Measurements from ENCODE around the gene CD209.
"Not testable (repeated sequence)": the region's sequence is repeated elsewhere in the genome, so short reads cannot be mapped to it uniquely, and the experiment has no call there.

The CD209 gene, protein sequence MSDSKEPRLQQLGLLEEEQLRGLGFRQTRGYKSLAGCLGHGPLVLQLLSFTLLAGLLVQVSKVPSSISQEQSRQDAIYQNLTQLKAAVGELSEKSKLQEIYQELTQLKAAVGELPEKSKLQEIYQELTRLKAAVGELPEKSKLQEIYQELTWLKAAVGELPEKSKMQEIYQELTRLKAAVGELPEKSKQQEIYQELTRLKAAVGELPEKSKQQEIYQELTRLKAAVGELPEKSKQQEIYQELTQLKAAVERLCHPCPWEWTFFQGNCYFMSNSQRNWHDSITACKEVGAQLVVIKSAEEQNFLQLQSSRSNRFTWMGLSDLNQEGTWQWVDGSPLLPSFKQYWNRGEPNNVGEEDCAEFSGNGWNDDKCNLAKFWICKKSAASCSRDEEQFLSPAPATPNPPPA

GRCh38 chr19:7746903-7747884 lies at the start of gene CD209:
Gene CD209 (minus strand): TSS chr19:7747534. CDS start chr19:7747511, 23 bp downstream.
- DNase-seq (ENCODE audit: low read depth in 1 of 2, low spot score in 1 of 2), result no peak

- DNase-seq (ENCODE audit: low read depth in 1 of 2, low spot score in 1 of 2), result no peak
These were observed 48.3 kb upstream of the CD209 start for GRCh38 chr19:7795555-7796161.

DNA sequence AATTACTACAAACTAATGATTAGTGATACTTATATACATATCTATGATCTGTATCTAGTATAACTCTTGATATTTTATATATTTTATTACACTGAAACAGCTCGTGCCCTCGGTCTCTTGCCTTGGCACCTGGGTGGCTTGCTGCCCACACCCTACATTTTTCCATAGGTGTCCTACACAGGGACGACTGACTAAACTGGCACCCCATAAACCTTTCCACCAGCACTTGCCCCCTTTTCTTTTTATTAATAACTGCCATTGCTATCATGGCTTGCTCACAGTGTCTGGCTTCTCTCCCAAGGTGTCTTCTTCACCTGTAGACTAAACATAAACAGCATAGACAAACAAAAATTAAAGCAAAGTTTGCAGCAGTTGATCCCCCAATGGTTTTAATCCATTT lies 46.2 kb upstream of the CD209 start:
- DNase-seq (ENCODE audit: low read depth in 1 of 2, low spot score in 1 of 2), result no peak

DNA sequence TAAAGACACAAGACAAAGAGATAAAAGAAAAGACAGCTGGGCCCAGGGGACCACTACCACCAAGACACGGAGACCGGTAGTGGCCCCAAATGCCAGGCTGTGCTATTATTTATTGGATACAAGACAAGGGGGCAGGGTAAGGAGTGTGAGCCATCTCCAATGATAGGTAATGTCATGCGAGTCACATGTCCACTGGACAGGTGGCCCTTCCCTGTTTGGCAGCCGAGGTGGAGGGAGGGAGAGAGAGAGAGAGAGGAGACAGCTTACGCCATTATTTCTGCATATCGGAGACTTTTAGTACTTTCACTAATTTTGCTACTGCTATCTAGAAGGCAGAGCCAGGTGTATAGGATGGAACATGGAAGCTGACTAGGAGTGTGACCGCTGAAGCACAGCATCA lies 45.4 kb upstream of the CD209 start:
- not testable (repeated sequence) for DNase-seq (ENCODE audit: low read depth in 1 of 2, low spot score in 1 of 2)

GRCh38 chr19:7792281-7792680 lies 44.9 kb upstream of the CD209 start:
- no peak for DNase-seq (ENCODE audit: low read depth in 1 of 2, low spot score in 1 of 2)

DNA sequence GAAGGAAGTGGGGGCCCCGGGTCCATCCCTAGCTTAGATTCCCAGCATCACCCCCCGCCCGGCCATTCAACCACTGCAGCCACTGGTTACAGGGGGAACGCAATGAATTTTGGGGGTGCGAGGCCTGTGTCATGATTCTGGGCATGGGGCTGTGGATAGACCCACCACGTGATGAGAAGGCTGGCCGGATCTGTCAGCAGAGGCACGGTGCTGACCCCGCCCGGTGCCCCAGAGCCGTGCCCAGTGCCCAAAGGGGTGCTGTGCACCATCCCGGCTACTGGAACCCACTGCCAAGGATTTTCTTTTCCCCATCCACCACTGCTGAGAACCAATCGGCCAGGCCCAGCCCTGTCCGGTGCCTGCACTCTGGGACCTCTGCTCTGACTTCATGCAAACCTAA lies 43.1 kb upstream of the CD209 start:
- DNase-seq (ENCODE audit: low read depth in 1 of 2, low spot score in 1 of 2), result no peak

DNA sequence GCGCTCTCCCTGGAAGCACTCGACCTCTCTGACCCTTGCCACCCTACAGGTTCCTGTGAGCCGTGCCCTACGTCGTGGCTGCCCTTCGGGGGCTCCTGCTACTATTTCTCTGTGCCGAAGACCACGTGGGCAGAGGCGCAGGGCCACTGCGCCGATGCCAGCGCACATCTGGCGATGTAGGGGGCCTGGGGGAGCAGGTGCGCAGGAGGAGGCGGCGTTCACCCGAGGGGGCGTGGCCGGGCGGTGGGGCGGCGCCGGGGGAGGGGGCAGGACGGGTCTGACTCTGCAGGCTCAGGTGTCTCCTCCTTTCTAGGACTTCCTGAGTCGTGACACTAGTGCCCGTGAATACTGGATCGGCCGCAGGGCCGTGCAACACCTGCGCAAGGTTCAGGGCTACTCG lies 42.1 kb upstream of the CD209 start:
- no peak for DNase-seq (ENCODE audit: low read depth in 1 of 2, low spot score in 1 of 2)

DNA sequence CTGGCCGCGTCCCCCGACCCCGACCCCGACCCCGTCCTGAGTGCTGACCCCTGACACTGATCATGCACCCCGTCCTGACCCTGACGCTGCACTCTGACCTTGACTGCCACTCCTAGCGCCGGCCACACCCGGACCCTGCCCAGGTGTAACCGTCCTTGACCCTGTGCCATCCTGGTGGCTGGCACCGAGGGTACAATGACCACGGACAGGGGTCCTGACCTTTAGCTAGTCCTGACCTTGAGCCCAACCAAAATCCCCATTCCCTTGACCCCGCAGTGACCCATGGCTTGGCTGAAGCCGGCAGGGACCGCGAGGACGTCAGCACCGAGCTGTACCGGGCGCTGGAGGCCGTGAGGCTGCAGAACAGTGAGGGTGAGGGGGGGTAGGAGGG lies 41.6 kb upstream of the CD209 start:
- DNase-seq (ENCODE audit: low read depth in 1 of 2, low spot score in 1 of 2), result no peak

DNA sequence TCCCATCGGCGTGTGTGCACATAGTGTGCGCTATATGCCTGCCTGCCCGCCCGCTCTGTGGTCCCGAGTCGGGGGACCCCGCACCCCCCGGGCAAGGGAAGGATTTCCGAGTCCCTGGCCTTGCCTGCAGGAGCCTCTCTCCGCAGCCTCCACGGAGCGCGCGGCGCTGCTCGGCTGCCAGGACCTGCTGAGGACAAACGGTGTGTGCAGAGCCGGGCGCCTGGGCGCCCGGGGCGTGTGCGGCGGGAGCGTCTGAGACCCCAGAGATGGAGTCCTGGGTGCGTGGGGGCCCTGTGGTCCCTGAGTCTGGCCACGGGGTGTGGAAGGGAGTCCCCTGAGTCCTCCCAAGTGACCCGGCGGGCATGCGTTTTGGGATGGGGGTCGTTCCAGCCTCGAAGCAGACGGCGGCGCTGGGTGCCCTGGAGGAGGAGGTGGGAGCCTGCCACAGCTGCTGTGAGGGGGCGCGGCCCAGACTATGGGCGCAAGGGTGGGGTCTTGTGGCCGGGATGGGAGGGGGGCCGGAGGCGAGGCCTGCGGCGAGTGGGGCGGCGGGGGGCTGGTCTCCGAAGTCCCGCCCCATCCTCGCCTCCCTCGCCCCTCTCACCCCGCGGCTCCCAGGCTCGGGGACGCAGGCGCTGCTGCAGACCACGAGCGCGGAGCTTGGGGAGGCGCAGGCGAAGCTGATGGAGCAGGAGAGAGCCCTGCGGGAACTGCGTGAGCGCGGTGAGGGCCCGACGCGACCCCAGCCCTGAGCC lies 41.0 kb upstream of the CD209 start:
- no peak for DNase-seq (ENCODE audit: low read depth in 1 of 2, low spot score in 1 of 2)

DNA sequence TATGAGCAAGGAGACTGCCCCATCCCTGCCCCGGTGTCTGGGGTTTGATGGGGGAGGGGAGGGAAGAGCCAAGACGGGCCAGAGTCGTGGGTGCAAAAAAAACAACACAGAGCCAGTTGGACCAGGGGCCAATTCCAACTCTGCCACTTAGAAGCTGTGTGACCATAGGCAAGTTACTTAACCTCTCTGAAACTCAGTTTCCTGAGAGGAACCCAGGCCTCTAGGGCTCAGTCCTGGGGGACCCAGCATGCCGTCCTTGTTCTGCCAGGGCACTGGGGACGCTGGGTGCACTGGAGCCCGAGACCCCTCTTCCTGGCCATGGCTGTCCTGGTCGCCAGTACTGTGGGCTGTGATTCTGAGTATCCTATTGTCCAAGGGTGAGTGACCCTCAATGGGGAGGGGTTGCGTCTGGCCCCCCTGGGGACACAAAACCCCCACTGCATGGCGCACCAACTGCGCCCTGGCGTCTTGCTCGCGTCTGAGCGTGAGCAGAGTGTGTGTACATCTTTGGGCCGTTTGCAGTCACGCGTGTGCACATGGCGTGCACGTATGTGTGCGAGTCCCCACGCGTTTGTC lies 40.4 kb upstream of the CD209 start:
- DNase-seq (ENCODE audit: low read depth in 1 of 2, low spot score in 1 of 2), result no peak

GRCh38 chr19:7787141-7787540 lies 39.8 kb upstream of the CD209 start:
- no peak for DNase-seq (ENCODE audit: low read depth in 1 of 2, low spot score in 1 of 2)

- no peak for DNase-seq (ENCODE audit: low read depth in 1 of 2, low spot score in 1 of 2)
These were observed 37.5 kb upstream of the CD209 start for GRCh38 chr19:7784856-7785255.

- no peak for DNase-seq (ENCODE audit: low read depth in 1 of 2, low spot score in 1 of 2)
These were observed 36.7 kb upstream of the CD209 start for GRCh38 chr19:7783991-7784423.

DNA sequence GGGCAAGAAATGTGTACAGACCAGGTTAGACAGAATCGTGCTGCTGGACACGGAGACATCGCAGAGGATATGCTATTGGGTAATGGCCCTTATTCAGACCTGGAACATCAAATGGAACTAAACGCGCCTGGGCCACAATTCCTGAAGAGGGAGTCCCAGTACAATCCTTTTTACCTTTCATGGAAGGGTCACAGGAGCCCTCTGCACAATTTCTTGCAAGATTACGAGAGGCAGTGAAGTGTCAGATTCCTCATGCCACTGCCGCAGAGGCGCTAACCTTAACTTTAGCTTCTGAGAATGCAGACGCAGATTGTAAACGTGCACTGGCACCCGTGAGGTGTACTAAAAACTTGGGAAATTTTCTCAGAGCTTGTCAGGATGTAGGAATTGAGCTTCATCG lies 33.8 kb upstream of the CD209 start:
- DNase-seq (ENCODE audit: low read depth in 1 of 2, low spot score in 1 of 2), result no peak

DNA sequence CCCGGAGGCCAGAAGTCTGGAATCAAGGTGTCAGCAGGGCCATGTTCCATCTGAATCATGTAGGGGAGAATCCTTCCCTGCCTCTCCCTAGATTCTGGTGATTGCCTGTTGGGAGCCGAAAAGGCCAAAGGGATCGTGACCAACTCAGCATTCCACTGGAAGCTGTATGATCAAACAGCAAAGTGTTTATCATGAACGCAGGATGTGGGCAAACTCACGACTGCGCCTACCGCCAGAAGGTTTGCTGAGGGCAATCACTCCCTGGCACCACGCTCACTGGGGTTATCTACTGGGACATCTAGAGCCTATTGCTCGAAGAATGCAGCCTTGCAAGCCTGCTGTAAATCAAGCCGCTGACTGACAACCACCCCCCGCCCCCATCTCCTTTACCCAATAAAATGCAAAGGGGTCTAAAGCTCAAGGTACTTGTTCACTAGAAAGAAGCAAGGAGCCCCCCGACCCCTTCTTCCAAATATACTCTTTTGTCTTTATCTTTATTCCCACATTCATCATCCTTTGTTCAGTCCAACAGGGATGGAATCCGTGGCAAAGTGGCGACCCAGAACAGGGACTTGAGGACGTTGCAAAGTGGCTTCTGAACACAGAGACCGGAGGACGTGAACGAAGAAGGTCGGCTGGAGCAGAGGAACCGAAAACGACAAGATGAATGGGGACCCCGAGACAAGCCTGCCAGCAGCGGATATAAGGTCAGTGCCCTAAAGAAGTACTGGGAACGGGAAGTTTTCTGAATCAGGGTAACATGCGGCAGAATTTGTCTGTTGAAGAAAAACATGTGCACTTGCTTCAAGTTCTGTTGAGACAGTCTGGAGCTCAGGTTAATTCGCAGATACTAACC lies 32.5 kb upstream of the CD209 start:
- no peak for DNase-seq (ENCODE audit: low read depth in 1 of 2, low spot score in 1 of 2)

DNA sequence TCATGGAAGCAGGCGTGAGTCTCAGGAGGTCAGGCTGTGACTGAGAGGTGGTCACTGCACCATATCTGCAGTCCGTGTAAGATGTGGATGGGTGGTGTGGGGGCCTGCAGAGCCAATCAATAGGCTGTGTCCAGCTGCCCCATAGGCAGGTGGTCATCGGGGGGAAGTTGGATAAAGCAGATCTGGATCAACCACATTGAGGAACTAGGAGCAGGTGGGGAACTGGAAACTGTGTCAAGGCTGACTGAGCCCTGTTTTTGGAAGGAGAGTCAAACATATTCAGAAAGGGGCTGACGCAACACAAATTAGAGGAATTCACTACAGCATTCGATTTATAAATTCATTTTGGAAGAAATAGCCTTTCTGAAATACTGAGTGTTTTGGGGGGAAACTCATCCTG lies 30.7 kb upstream of the CD209 start:
- DNase-seq (ENCODE audit: low read depth in 1 of 2, low spot score in 1 of 2), result no peak

GRCh38 chr19:7775761-7776160 lies 28.4 kb upstream of the CD209 start:
- DNase-seq (ENCODE audit: low read depth in 1 of 2, low spot score in 1 of 2), result no peak

DNA sequence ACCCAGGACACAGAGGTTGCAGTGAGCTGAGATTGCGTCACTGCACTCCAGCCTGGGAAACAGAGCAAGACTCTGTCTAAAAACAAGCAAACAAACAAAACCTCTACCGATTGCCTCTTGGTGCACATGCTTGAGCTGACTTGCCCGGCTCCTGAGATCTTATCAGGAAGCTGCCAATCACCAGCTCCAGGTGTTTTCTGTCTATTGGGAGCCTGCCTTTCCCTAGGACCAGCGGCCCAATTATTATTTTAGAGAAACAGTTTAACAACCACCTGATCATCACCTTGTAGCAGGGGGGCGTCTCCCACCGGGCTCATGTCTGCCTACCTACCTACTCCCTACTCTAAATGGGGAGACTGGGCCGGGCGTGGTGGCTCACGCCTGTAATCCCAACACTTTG lies 26.5 kb upstream of the CD209 start:
- no peak for DNase-seq (ENCODE audit: low read depth in 1 of 2, low spot score in 1 of 2)

GRCh38 chr19:7772752-7773291 lies 25.5 kb upstream of the CD209 start:
- DNase-seq (ENCODE audit: low read depth in 1 of 2, low spot score in 1 of 2), result no peak
